Central memory CD8-positive, alpha-beta T cell (primary cell): ENCODE results near the gene SPNS3.
A peak's percentile ranks its signal among the peaks of the same experiment; 100 is the strongest.

ENCODE experiments used
- ATAC-seq: fragments of 150-1000 bp; cut with Tn5 transposase; replicated peaks from 2 replicates; pipeline ENCODE4 v1.10.0; 2022; ENCODE audit warnings: mild to moderate bottlenecking, moderate FRiP score, moderate number of reproducible peaks; ENCODE audit not compliant: poor library complexity, severe bottlenecking; ENCODE audit errors: extremely low read depth
- DNase-seq, 2 donors: peaks; one replicate each; pipeline ENCODE4 v3.0.0; 2021; ENCODE audit warnings: low spot score in 2 of 2
- H3K27ac Mint-ChIP-seq: one replicate; pipeline ENCODE4 v1.8.0; 2022; ENCODE audit warnings: low read depth, mild to moderate bottlenecking, moderate library complexity, mixed read lengths
- H3K27me3 Mint-ChIP-seq: one replicate; pipeline ENCODE4 v1.8.0; 2022; ENCODE audit warnings: mixed read lengths
- H3K36me3 Mint-ChIP-seq: one replicate; pipeline ENCODE4 v1.8.0; 2022; ENCODE audit warnings: mild to moderate bottlenecking, moderate library complexity, mixed read lengths; ENCODE audit not compliant: insufficient read depth
- H3K4me1 Mint-ChIP-seq: one replicate; pipeline ENCODE4 v1.8.0; 2022; ENCODE audit warnings: mixed read lengths
- H3K4me3 Mint-ChIP-seq: one replicate; pipeline ENCODE4 v1.8.0; 2022; ENCODE audit warnings: mild to moderate bottlenecking, moderate library complexity, mixed read lengths
- H3K9me3 Mint-ChIP-seq: one replicate; pipeline ENCODE4 v1.8.0; 2022; ENCODE audit warnings: mixed read lengths

The SPNS3 gene

DNA sequence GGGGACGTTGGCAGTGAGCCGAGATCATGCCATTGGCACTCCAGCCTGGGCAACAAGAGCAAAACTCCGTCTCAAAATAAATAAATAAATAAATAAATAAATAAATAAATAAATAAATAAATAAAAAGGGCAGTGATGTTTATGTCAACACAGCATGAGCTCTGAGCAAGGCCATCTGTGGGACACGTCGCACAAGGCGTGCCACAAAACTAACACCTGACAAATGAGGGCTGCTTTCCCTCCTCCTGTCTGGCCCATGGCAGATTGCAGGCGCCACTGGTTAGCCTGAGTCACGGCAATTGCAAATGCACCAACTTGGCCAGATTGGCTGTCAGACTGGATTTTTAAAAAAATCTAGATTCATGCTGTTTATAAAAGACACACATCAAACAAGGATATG lies 25.9 kb upstream of the SPNS3 start:
- no peak for DNase-seq

DNA sequence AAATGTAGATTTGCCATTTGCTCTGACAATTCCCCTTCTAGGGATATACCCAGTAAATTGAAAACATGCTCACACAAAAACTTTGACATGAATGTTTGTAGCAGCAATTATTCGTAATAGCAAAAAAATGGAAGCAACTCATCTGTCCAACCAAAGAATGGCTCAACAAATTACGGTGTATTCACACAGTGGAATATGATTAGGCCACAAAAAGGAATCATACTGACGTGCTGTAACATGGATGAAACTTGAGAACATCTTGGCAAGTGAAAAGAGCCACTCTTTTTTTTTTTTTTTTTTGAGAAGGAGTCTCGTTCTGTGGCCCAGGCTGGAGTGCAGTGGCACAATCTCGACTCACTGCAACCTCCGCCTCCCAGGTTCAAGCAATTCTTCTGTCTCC lies 24.1 kb upstream of the SPNS3 start:
- no peaks in the 10 kb centered on the region for H3K27me3 Mint-ChIP-seq
- ATAC-seq (no peak), DNase-seq (no peak)
- peaks cover 6% of the 10 kb centered on the region for H3K4me1 Mint-ChIP-seq
- no peak overlapping the region for H3K4me3 Mint-ChIP-seq
- H3K9me3 Mint-ChIP-seq = no peaks in the 10 kb centered on the region
- peaks cover 2% of the 10 kb centered on the region for H3K36me3 Mint-ChIP-seq
- H3K27ac Mint-ChIP-seq = no peak overlapping the region

More for the DNA sequence above, 25.9 kb upstream of the SPNS3 start:
- H3K36me3 Mint-ChIP-seq = no peaks in the 10 kb centered on the region
- peaks cover 2% of the 10 kb centered on the region for H3K4me1 Mint-ChIP-seq
- H3K4me3 Mint-ChIP-seq = no peak overlapping the region
- H3K27me3 Mint-ChIP-seq = no peaks in the 10 kb centered on the region
- no peak for ATAC-seq
- no peak overlapping the region for H3K27ac Mint-ChIP-seq
- H3K9me3 Mint-ChIP-seq = no peaks in the 10 kb centered on the region

DNA sequence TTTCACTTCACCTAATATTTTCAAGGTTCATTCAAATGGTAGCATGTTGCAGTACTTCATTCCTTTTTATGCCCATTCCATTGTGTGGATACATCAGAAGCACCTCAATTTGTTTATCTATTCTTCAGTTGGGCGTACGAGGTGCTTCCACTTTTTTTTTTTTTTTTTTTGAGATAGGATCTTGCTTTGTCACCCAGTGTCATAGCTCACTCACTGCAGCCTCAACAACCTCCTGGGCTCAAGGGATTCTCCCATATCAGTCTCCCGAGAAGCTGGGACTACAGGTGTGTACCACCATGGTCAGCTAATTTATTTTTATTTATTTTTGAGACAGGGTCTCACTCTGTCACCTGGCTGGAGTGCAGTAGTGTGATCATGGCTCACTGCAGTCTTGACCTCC lies 22.5 kb upstream of the SPNS3 start:
- Mint-ChIP-seq H3K4me3 (no peak overlapping the region), H3K27me3 (no peaks in the 10 kb centered on the region)
- DNase-seq = no peak

DNA sequence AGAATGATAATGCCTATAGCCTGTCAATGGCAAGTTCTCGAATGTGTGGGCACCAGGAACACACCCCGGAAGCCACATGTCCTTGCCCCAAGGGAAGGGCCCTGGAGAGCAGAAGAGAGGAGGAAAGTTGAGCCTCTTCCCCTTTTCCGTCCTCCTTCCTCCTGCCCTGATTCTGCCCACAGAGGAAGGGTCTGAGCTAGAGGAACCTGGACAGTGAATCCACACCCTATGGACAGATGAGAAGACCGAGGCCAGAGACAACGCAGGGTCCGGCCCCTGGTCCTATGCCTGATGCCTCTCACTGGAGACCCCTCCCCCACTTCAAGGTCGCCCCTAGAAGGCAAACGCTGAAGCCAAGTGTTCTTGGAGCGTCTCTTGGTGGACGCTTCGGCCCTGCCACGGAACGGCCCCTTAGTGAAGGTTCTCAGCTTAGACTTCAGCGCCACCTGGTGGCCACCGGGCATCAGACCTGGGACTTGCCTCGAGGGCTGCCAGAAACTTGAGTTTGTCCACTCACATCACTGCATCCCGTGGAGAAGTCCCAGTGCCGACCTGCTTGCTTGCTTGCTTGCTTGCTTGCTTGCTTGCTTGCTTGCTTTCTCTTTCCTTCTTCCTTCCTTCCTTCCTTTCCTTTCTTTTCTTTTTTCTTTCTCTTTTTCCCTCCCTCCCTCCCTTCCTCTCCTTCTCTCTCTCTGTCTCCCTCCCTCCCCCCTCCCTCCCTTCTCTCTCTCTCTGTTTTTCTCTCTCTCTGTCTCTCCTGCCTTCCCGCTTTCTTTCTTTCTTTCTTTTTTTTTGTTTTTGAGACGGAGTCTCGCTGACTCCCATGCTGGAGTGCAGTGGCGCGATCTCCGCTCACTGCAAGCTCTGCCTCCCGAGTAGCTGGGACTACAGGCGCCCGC lies 20.6 kb upstream of the SPNS3 start:
- H3K27ac Mint-ChIP-seq = peak overlapping the region; percentile 85
- DNase-seq (peak; percentile 81 to 94), ATAC-seq (peak; percentile 91)
- peak overlapping the region; percentile 63 for H3K4me3 Mint-ChIP-seq
- H3K4me1 Mint-ChIP-seq = peaks cover 6% of the 10 kb centered on the region
- no peaks in the 10 kb centered on the region for H3K9me3 Mint-ChIP-seq
- H3K36me3 Mint-ChIP-seq = peaks cover 2% of the 10 kb centered on the region
- H3K27me3 Mint-ChIP-seq = no peaks in the 10 kb centered on the region

More for the DNA sequence above, 22.5 kb upstream of the SPNS3 start:
- H3K9me3 Mint-ChIP-seq = no peaks in the 10 kb centered on the region
- H3K36me3 Mint-ChIP-seq = peaks cover 2% of the 10 kb centered on the region
- no peak for ATAC-seq
- peaks cover 6% of the 10 kb centered on the region for H3K4me1 Mint-ChIP-seq
- H3K27ac Mint-ChIP-seq = no peak overlapping the region

DNA sequence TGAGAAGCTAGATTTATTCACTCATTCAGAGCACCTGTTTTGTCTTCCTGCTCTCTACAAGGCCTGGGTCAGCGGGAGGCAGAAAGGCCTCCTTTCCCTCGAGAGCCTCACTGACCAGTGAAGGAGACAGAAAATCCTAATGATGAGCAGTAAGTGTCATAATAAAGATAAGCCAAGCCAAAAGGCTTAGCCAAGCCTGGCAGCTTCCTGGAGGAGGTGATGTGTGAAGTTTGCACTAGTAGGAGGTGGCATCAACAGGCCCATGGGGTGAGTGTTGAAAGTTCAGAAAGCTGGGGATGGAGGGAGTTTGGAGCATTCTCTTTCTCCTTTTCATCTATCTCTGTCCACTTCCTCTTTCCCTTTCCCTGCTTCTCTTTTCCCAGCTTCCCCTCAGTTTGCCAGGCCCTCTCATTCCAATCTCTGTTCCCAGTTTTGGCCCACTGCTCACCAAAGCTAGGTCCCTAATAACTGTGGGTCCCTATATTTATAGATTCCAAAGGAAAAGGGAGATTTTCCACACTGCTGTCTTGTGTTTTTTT lies 16.5 kb upstream of the SPNS3 start:
- DNase-seq = no peak

DNA sequence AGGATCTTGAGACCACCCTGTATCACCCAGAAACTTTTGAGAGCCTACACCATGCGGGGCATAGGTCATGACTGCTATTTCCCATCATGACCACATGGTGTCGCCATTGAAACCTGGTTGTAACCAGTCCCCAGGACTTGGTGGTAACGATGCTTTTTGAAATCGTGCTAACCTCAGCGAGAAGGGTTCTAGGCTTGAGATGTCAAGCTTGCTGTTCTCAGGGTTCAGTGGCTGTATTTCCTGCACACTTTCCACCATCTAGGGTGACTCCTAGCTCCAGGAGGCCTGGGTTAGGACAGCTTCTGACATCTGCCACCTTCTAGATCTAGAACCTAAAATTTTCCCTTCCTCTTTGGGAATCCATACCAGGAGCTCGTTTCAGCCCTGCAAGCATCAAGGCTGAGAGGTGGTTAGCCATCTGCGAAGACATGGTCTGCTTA lies 13.0 kb upstream of the SPNS3 start:
- no peaks in the 10 kb centered on the region for H3K4me1 Mint-ChIP-seq
- no peak overlapping the region for H3K4me3 Mint-ChIP-seq
- no peaks in the 10 kb centered on the region for H3K36me3 Mint-ChIP-seq
- H3K27me3 Mint-ChIP-seq = no peaks in the 10 kb centered on the region
- DNase-seq (peak in 1 of 2 donors; percentile 50), ATAC-seq (peak; percentile 84)
- H3K9me3 Mint-ChIP-seq = no peaks in the 10 kb centered on the region
- no peak overlapping the region for H3K27ac Mint-ChIP-seq

More for the DNA sequence above, 16.5 kb upstream of the SPNS3 start:
- Mint-ChIP-seq H3K36me3 (peaks cover 2% of the 10 kb centered on the region), H3K4me1 (peaks cover 6% of the 10 kb centered on the region), H3K27ac (no peak overlapping the region), H3K27me3 (no peaks in the 10 kb centered on the region), H3K4me3 (no peak overlapping the region), H3K9me3 (no peaks in the 10 kb centered on the region)
- no peak for ATAC-seq

DNA sequence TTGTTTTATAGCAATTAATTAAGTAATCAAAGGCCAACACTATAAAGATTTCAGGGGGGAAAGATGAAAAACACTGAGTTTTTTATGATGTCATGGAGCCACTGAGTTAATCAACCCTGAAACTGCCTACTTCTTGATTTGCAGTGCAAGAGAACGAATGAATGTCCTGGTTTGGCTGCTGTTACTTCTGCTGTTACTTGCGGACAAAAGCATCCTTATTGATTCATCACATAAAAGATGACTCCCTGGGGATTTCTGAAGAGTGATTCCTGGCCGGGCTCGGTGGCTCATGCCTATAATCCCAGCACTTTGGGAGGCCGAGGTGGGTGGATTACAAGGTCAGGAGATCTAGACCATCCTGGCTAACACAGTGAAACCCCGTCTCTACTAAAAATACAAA lies 10.9 kb upstream of the SPNS3 start:
- no peaks in the 10 kb centered on the region for H3K27me3 Mint-ChIP-seq
- ATAC-seq (no peak), DNase-seq (no peak)
- no peak overlapping the region for H3K27ac Mint-ChIP-seq
- no peaks in the 10 kb centered on the region for H3K4me1 Mint-ChIP-seq
- H3K9me3 Mint-ChIP-seq = no peaks in the 10 kb centered on the region
- H3K36me3 Mint-ChIP-seq = no peaks in the 10 kb centered on the region
- H3K4me3 Mint-ChIP-seq = no peak overlapping the region

DNA sequence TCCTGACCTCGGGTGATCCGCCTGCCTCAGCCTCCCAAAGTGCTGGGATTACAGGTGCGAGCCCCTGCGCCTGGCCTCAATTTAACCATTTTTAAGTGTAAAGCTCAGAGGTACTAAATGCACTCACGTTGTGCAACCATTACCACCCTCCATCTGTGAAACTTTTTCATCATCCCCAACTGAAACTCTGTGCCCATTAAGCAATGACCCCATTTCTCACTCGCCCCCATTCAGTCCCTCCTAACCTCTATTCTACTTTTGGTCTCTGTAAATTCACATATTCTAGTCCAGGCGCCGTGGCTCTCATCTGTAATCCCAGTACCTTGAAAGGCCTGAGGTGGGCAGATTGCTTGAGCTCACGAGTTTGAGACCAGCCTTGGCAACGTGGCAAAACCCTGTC lies 8.3 kb upstream of the SPNS3 start:
- no peaks in the 10 kb centered on the region for H3K9me3 Mint-ChIP-seq
- H3K36me3 Mint-ChIP-seq = no peaks in the 10 kb centered on the region
- ATAC-seq (no peak), DNase-seq (no peak)
- H3K4me1 Mint-ChIP-seq = no peaks in the 10 kb centered on the region
- H3K4me3 Mint-ChIP-seq = no peak overlapping the region
- H3K27me3 Mint-ChIP-seq = no peaks in the 10 kb centered on the region
- no peak overlapping the region for H3K27ac Mint-ChIP-seq

DNA sequence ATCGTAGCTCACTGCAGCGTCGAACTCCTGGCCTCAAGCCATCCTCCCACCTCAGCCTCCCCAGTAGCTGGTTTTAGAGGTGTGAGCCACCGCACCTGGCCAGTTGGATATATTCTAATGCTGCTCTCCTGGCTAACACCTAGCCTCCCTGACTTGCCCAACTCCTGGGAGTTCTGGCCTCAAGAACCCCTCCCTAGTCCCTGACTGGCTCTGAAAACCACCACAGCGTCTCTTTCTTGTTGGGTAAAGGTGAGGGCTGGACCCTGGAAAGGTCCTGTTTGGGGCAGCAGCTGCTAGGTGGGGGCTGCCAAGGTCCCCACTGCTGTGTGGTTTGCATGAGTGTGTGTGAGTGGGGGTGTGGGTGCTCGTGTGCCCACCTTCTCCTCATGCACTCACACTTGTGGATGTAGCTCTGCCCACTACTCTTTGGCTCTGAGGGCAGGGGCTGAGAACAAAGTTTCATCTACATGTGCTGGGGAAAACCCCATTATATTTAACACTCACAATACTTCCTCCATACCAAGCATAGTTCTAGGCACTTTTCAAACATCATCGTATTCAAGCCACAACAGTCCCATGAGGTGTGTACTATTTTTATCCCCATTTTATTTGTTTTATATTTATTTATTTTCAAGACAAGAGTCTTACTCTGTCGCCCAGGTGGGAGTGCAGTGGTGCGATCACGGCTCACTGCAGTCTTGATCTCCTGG lies 7.1 kb upstream of the SPNS3 start:
- DNase-seq (no peak), ATAC-seq (no peak)
- no peaks in the 10 kb centered on the region for H3K36me3 Mint-ChIP-seq
- H3K27ac Mint-ChIP-seq = no peak overlapping the region
- no peaks in the 10 kb centered on the region for H3K27me3 Mint-ChIP-seq
- H3K4me3 Mint-ChIP-seq = no peak overlapping the region
- no peaks in the 10 kb centered on the region for H3K4me1 Mint-ChIP-seq
- no peaks in the 10 kb centered on the region for H3K9me3 Mint-ChIP-seq

DNA sequence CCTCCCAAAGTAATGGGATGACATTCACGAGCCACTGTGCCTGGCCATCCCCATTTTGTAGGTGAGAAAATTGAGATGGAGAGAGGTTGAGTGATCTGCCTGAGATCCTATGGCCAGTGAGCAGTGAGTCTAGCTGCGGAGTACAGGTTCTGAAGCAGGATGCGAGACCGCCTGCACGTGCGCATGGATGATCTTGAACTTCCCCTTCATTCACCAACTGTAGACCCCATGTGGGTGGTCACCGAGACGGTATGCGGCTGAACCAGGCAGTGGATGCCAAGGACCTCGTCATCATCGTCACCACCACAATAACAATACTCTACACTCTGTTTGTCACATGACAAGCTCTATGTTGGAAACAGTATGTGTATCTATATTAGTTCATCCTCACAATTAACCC lies 6.2 kb upstream of the SPNS3 start:
- ATAC-seq = no peak
- Mint-ChIP-seq H3K4me3 (no peak overlapping the region), H3K27ac (no peak overlapping the region), H3K36me3 (no peaks in the 10 kb centered on the region), H3K4me1 (no peaks in the 10 kb centered on the region), H3K9me3 (no peaks in the 10 kb centered on the region), H3K27me3 (no peaks in the 10 kb centered on the region)
- no peak for DNase-seq

DNA sequence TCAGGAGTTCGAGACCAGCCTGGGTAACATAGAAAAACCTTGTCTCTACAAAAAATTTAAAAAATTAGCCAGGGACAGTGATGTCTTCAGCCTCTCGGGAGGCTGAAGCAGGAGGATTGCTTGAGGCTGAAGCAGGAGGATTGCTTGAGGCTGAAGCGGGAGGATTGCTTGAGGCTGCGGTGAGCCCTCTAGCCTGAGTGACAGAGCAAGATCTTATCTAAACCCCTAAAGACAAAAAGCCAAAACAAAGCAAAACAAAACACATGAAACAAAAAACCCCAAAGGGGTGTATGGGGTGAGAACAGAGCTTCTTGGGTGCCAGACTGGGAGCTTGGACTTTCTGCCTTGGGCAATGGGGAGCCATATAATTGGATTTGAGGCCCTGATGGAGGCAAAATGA lies 2.6 kb downstream of the SPNS3 start:
- peak; percentile 17 for ATAC-seq
- no peak for DNase-seq
- Mint-ChIP-seq H3K4me3 (no peak overlapping the region), H3K36me3 (peaks cover under 1% of the 10 kb centered on the region), H3K9me3 (no peaks in the 10 kb centered on the region), H3K4me1 (peaks cover 46% of the 10 kb centered on the region), H3K27me3 (no peaks in the 10 kb centered on the region), H3K27ac (peak overlapping the region; percentile 41)

DNA sequence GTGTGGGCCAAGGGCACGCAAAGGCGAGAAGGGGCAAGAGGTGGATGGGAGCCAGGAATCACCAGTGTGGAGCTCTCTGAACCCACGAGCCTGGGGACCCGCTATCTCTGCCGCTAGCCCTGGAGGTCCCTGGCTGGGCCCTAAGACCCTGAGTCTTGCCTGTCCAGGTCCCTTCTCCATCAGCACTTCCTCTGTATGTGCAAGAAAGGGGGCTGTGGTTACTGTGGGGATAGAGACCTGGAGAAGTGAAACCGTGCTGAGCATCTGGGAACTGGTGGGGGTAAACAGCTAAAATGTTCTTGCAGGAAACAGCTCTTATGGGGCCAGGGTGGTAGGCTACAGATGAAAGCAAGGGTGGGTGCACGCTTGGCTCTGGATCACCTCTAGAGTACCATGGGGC lies 3.1 kb downstream of the SPNS3 start:
- Mint-ChIP-seq H3K9me3 (no peaks in the 10 kb centered on the region), H3K36me3 (peaks cover 2% of the 10 kb centered on the region), H3K27ac (peak overlapping the region; percentile 41), H3K4me3 (no peak overlapping the region), H3K27me3 (no peaks in the 10 kb centered on the region), H3K4me1 (peaks cover 49% of the 10 kb centered on the region)
- no peak for DNase-seq
- no peak for ATAC-seq
